GM19043 (cell line): Measurements from ENCODE around the gene DPF3.

Experiments
- ATAC-seq: cut with Tn5 transposase; IDR thresholded peaks from one replicate; pipeline ENCODE4 v1.9.1; 2021; ENCODE audit warnings: low read depth; ENCODE audit not compliant: unreplicated experiment

Gene DPF3

GRCh38 chr14:72662214-72662613 is 231.7 kb downstream of the DPF3 start:
- ATAC-seq, result no peak

DNA sequence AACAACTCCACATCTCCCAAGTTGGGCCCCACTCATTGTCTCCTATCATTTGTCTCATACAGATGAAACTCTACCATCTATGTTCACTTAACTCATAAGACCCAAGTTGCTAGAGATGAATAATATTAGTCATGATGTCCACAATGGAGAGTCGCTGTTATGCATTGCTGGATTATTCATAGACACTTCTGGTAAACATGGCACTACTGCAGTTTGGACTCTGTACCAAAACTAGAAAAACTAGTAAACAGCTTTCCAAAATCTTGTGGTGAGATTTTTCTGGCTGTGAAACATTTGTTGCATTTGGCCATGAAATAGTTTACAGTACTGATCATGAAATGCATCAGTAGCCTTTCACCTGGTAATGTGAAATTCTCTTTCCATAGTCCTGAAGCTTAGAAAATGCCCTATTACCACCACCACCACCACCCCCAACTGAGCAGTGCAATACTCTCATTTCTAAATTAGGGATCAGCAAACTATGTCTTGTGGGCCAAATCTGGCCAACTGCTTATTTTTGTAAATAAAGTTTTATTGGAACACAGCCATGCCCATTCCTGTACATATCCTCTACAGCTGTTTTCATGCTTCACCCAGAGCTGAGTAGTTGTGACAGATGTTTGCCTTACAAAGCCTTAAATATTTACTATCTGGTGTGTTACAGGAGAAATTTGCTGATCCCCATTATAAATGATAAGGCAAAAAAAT is 236.5 kb downstream of the DPF3 start:
- no peak for ATAC-seq

- ATAC-seq, result no peak
Observed at GRCh38 chr14:72653026-72653425, 240.9 kb downstream of the DPF3 start.

GRCh38 chr14:72652179-72652578 is 241.7 kb downstream of the DPF3 start:
- no peak for ATAC-seq

DNA sequence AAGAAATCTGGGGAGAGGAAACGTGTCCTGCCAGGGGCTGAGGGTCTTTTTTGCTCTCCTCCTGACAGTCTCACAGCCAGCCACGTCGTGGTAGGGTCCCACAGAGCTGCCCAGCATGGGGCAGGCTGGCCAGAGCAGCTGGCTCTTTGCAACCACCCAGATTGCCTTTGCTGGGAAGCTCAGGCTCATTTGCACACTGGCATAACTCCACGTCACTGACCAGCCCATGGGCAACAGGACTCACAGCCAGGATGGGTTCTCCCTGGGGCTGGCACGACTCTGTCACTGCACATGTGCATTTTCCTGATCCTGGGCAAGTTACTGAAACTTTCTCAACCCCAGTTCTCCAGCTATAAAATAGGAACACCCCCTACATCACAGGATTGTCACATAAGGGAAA is 242.2 kb downstream of the DPF3 start:
- no peak for ATAC-seq

DNA sequence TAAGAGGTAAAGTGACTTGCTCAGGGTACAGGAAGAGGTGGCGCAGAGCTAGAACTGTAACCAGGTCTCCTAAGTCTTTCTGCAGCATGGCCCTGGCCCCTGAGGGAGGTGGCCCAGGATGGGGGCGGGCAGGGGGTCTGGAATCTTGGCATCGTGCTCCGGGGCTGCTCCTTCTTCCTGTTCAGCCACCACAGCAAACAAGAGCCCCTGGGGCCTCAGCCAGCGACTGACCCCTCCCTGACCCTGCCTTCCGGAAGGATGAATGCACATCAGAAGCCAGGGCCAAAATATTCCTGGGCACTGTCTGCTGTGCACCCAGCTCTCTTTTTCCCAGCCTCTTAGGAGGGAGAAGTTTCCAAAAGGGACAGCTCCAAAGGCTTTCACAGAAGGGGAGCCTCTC is 242.8 kb downstream of the DPF3 start:
- ATAC-seq, result no peak

GRCh38 chr14:72649603-72650227 is 244.2 kb downstream of the DPF3 start:
- no peak for ATAC-seq

DNA sequence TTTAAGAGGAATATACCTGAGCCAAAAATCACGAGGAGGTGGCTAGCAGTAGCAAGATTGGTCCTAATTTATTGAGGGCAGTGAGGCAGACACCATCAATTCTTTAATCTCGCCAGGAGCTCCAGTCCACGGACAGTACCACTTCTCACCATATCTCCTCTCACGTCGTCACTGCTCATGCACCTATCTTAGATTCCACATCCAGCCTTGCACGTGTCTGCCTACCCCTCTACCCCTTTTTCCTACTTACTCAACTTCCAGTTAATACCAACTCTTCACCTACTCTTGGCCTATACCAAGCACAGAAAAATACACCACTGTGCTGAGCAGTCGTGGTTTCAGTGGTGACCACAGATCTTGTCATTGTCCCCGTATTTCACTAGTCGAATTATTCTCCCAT is 246.1 kb downstream of the DPF3 start:
- ATAC-seq, result no peak

DNA sequence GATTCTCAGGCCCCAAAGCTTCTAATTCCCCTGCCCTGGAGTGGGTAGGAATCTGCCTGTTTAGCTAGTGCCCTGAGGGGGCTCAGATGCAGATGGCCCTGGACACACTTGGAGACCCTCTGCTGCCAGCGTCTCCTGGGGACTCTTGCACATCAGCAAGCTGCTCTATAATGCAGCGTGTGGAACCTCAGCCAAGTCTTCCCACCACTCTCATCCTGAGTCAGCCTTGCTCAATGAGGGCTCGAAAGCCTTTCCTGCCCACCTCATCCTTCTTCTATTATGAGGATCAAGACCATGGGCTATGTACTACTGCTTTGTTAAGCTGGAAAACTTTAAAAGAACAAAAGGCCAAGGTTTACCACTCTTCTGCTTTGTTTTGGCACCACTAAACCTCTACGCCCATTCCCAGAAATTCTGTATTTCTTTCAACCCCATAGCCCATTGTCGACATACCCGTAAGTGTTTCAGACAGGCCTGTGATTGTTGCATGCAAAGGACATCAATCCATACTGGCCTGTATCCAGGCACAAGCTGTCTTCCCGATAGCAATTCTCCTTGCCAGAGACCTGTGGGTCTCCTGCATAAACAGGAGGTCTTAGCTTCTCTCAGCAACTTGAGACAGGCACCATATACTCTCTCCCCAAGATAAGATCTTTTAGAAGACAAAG is 246.9 kb downstream of the DPF3 start:
- no peak for ATAC-seq

GRCh38 chr14:72645706-72646105 is 248.2 kb downstream of the DPF3 start:
- no peak for ATAC-seq

DNA sequence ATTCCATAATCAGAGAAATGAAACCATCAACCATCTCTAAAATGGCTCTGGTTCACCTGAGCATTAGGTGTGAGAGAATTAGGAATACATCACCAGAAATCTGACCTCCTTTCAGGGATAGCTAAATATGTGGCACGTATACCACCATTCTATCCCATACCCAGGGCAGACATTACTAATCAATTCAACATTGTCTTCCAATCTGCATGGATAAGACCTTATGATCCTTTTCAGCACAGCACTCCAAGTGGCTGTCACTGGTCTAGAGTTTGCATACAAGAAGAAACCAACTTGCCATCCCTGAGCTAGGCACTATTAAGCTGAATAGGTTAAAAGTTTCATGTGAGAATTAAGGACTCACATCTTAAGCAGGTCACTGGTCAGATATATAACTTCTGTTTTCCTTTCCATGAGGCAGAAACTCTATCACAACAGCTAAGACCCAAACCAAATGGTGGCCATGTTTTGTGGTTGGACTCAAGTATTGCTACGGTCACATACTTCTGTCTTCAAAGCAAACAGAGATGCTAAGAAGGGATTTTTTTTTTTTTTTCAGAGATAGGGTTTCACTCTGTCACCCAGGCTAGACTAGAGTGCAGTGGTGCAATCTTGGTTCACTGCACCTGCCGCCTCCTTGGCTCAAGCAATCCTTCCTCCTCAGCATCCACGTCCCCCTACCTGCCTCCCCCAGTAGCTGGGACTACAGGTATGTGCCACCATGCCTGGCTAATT is 249.0 kb downstream of the DPF3 start:
- ATAC-seq, result no peak

DNA sequence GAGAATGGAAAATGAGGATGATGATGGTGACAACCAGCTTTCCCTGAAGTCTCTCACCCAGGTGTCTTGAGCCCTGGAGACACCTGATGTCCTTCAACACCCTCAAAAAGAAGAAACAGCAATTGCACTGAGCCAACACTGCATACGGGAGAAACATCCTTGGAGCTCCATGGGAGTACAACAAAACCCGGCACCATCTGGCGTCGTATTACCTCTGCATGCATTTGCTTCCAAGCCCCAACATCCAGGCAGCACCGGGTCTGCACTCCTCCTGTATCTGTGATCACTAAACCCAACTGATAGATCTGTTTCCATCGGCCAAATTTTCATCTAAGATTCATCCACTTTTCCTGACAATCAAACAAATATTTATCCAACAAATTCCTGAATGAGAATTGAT is 249.9 kb downstream of the DPF3 start:
- no peak for ATAC-seq

DNA sequence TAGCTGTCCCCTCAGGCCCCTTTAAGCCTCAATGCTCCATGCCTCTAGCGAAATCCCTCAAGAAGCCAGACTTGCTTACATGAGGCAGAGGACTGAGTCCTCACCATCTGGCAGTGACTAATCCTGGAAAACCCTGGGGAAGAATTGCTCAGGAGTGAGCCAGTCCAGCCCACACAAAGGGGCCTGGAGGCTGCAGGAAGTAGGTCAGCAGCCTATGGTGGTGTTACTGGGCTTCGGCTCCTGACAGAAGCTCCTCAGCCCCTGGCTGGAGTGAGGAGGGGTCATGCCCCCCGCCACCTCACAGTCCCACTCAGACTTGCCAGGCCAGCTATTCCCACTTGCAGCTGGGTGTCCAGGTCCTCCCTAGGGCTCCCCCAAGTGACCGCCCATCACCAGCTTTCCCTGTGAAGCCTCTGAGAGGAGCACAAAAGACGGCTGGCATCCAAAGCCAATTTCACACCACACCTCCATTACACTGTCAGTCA is 250.5 kb downstream of the DPF3 start:
- ATAC-seq, result no peak

- ATAC-seq, result no peak
Observed at GRCh38 chr14:72640911-72641485, 252.9 kb downstream of the DPF3 start.

DNA sequence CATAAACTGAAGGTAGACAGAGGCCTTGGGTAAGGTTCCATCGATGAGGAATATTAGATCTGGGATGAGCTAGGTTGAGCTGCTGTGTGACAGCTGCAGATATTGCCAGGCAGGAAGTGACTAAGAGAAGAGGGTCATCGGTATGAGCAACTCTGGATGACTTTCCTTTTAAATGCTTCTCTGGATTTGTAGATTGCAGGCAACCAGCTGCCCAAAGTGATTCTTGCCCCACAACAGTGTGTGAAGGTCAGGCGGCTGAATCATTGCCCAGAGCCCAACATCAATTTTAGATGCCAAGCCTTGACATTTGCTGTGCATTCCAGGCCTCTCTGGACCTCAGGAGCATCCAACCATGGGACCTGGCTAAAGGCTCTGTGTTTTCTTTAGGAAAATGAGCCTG is 255.9 kb downstream of the DPF3 start:
- ATAC-seq, result no peak

GRCh38 chr14:72636871-72637270 is 257.0 kb downstream of the DPF3 start:
- ATAC-seq, result no peak

GRCh38 chr14:72636094-72636493 is 257.8 kb downstream of the DPF3 start:
- no peak for ATAC-seq

DNA sequence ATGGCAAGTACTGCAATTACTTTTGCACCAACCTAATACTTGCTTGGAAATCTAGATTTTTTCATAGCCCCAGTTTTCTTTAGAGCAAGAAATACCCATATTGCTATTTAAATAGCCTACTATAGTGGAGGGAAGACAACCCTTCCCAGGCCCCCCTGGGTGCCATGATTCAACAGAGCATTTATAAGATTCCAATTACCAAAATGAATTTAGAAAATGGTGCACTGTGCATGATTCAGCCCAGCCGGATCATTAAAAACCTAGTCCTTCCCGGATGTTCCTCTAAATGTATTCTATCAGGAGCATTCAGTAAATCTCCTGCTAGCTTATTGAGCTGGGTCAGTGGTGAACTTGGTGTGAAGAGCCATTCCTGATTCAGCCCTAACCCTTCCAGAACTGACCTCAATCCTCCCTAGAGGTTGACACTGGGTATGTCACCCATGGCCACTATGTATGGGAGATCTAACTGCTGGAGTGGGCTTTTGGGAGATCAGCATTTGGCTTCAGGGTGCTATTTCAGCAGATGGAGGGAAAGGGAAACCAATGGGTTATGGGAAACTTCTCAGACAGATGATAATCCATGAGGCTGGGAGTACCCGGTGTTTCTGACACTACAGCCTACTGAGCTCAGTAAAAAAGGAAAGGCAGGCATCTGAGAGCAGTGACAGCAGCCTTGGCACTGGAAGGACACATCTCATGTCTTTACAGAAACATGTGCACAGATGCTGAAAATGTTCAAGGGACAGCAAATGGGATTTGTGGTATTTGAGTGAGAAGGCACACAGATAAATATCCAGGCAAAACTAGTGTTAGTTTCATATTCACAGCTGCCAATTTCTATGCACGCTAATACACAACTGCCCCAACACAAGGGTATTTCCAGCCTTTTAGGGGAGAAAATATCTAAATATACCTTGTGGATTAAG is 258.9 kb downstream of the DPF3 start:
- no peak for ATAC-seq

GRCh38 chr14:72633551-72633950 is 260.4 kb downstream of the DPF3 start:
- no peak for ATAC-seq

DNA sequence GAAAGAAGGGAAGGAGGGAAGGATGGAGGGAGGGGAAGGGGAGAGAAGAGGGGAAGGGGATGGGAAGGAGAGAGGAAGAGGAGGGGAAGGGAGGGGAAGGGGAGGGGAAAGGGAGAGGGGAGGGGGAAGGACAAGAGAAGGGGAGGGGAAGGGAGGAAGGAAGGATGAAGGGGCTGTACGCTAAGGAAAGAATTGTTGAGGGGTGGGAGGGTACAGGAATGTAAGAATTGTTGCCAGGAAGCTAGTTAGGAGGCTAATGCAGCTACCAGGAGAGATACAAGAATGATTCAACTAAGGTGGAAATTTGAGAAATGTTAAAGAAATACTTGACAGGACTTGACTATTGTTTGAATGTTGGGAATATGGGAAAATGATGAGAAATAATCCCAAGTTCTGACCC is 261.2 kb downstream of the DPF3 start:
- ATAC-seq, result no peak
